RWPE1 (cell line): ENCODE data around the gene TTYH3.

Experiments
- CTCF ChIA-PET: fragments of 350-600 bp; sonication (Branson Sonifier 250); formaldehyde crosslinking; extraction: SDS; loops from one replicate; lab custom pipeline; 2021; lab: Yijun Ruan, JAX
- POLR2A ChIA-PET: fragments of 400-600 bp; formaldehyde crosslinking; extraction: SDS; loops from one replicate; lab custom pipeline; 2020; ENCODE audit warnings: antibody characterized with exemption; ENCODE audit not compliant: low non-redundant PET; lab: Yijun Ruan, JAX
- DNase-seq: peaks from one replicate; pipeline ENCODE4 v3.0.0; 2012; ENCODE audit warnings: low spot score
- H3K27ac ChIP-seq: fragments of 450-650 bp; 2 replicates; pipeline ENCODE4 v1.5.1; 2017
- TF ChIP-seq, protein P1 (sequence below): fragments of 450-650 bp; conservative IDR thresholded peaks from 2 replicates; pipeline ENCODE4 v1.5.1; 2017; ENCODE audit warnings: low read depth, mild to moderate bottlenecking

TTYH3 gene

GRCh38 chr7:2614631-2615330, 17.0 kb upstream of the TTYH3 start:
- no peak for DNase-seq
- CTCF ChIA-PET = interaction anchor here (0.6 kb wide), 1 partner anchor 33 kb away, joined by 3 read pairs; no protein-coding TSS in a partner anchor
- H3K27ac ChIP-seq = peak overlapping the region; percentile 63
- POLR2A ChIA-PET = interaction anchor here (0.7 kb wide), 1 partner anchor 17 kb away, joined by 3 read pairs; the partner anchor contains the start of gene TTYH3
- TF ChIP-seq, protein P1, sequence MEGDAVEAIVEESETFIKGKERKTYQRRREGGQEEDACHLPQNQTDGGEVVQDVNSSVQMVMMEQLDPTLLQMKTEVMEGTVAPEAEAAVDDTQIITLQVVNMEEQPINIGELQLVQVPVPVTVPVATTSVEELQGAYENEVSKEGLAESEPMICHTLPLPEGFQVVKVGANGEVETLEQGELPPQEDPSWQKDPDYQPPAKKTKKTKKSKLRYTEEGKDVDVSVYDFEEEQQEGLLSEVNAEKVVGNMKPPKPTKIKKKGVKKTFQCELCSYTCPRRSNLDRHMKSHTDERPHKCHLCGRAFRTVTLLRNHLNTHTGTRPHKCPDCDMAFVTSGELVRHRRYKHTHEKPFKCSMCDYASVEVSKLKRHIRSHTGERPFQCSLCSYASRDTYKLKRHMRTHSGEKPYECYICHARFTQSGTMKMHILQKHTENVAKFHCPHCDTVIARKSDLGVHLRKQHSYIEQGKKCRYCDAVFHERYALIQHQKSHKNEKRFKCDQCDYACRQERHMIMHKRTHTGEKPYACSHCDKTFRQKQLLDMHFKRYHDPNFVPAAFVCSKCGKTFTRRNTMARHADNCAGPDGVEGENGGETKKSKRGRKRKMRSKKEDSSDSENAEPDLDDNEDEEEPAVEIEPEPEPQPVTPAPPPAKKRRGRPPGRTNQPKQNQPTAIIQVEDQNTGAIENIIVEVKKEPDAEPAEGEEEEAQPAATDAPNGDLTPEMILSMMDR = no peak

- no peak overlapping the region for H3K27ac ChIP-seq
- POLR2A ChIA-PET = no interaction called here
- DNase-seq = no peak
- CTCF ChIA-PET = interaction anchor here (0.5 kb wide), 1 partner anchor 98 kb away, joined by 3 read pairs; no protein-coding TSS in a partner anchor
- TF ChIP-seq, protein P1 = no peak
These were observed 15.1 kb upstream of the TTYH3 start for GRCh38 chr7:2616387-2617324.

GRCh38 chr7:2617325-2617905, 14.4 kb upstream of the TTYH3 start:
- no peak overlapping the region for H3K27ac ChIP-seq
- TF ChIP-seq, protein P1 = no peak
- no peak for DNase-seq
- ChIA-PET POLR2A (no interaction called here), CTCF (interaction anchor here (0.5 kb wide), 1 partner anchor 99 kb away, joined by 3 read pairs; no protein-coding TSS in a partner anchor)

GRCh38 chr7:2619116-2619515, 12.7 kb upstream of the TTYH3 start:
- POLR2A ChIA-PET = no interaction called here
- no peak overlapping the region for H3K27ac ChIP-seq
- DNase-seq = no peak
- CTCF ChIA-PET = no interaction called here
- TF ChIP-seq, protein P1 = no peak

DNA sequence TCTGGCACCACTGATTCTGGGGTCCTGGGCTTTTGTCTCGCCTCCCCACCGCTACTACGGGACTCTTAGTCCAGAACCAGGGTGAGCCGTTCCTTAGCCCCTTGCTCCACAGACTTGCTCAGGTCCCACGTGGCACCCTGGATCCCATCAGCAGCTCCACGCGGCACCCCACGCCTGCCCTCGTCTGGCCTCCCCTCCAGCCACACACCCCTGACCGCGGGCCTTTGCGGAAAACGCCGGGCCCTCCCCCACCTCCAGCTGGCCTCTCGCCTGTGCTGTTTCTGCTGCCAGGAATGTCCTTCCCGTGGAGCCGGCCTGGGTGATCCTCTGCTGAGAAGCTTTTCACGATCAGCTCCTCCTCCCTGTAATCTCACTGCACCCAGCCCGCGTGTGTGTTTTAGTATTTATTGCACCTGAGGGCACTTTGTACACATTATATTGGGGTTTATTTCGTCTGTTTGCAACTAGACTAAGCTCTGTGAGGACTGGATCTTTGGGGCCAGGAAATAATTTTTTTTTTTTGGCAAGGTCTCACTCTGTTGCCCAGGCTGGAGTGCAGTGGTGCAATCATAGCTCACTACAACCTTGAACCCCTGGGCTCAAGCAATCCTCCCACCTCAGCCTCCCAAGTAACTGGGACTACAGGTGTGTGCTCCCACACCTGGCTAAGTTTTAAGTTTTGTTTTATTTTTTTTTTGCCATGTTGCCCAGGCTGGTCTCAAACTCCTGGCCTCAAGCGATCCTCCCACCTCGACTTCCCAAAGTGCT, 10.5 kb upstream of the TTYH3 start:
- H3K27ac ChIP-seq = no peak overlapping the region
- CTCF ChIA-PET = interaction anchor here (0.6 kb wide), 2 partner anchors 41 to 296 kb away, joined by 3 to 4 read pairs; no protein-coding TSS in a partner anchor
- DNase-seq = no peak
- TF ChIP-seq, protein P1 = no peak
- POLR2A ChIA-PET = no interaction called here
